ENCODE results near the gene CHMP4A. TPM values are rescaled to one million over a fixed set of nuclear protein-coding genes. Genes with fewer than 3 reads are reported as not detected.

CHMP4A gene
- 21.9 and 50.8 TPM in 2 replicates for total RNA-seq

DNA sequence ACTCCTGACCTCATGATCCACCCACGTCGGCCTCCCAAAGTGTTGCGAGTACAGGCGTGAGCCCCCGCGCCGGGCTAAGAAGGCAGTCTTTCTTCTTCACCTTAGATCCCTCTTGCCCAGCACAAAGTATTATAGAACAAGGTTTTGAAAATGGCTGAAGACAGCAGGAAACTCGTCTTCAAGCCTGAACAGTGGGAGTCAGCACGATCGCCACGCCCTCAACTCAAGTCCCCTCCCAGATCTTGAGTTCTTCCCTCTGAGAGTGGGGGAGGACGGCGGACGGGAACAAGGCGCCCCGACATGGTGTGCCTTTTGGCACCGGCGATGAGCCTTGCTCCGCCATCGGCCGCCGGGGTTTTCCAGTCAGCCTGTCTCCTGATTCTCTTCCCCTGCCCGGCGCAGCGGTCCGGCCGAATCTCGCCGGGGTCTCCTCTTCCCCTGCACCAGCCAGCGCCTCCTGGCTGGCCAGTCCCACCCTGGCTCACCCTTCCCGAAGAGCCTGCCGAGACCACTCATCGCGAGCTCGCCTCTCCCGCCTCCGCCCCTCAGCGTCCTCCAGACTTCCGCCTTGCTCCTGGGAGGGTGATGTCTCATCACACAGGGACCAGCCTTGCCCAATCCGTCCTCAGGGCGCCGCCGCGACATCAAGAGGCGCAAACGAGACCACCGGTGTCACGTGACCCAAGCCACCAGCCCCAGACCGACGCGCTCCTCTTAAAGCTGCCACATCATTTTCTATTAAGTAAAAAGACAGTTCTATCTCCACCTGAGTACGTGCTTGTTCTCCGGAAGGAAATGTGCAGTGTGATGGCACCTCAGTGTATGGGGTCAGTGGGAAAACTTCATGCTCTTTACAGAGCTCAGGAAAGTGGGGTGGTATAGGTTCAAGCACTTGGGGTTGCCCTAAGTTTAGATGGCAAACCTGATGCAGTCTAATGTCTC is at the start of gene CHMP4A:
TSS of gene CHMP4A (minus strand) at position 565 of the 942 bp plus-strand sequence. CDS start at position 516, 49 bp downstream.

DNA sequence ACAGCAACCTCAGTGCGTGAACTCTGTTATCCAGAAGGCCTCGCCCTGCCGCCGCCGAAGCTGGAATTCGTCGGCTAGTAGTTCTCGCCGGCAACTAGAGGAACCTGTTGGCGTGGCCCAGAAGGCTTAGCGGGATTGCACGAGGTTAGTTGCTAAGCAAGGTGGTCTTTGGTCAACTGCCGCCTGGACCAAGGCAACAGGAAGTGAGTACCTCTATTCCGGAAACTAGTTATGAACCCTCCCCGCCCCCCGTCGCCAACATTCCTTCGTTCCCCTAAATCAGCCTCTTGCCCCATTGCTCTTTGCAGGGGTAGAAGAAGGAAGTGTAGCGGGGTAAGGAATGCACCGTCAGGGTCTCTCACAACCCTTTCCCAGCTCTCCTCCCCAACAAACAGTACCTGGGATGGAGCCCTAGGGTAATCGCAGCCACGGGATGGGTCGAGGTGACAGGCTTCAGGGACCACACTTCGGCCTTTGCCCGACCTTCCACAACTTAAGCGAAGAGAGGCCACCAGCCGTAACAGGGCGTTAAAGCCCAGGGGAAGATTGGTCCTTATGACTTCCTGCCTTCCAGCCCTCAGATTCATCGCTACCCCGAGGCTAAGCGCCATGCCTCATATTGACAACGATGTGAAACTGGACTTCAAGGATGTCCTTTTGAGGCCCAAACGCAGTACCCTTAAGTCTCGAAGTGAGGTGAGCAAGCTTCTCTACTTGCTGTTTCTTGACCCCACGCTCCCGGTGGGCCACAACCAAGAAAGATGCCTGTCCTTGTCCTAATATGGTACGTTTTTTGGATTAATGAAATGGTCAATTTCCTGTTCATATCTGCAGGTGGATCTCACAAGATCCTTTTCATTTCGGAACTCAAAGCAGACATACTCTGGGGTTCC is 19.6 kb upstream of the CHMP4A start, which contains the start of gene GMPR2:
TSS of gene GMPR2 (plus strand) at position 285 of the 893 bp plus-strand sequence. CDS start at position 610, 325 bp downstream.

GRCh38 chr14:24232121-24232644 is 18.9 kb upstream of the CHMP4A start, which contains the start of gene NEDD8:
Gene NEDD8 (minus strand): TSS chr14:24232367. CDS start chr14:24232267, 100 bp downstream.

DNA sequence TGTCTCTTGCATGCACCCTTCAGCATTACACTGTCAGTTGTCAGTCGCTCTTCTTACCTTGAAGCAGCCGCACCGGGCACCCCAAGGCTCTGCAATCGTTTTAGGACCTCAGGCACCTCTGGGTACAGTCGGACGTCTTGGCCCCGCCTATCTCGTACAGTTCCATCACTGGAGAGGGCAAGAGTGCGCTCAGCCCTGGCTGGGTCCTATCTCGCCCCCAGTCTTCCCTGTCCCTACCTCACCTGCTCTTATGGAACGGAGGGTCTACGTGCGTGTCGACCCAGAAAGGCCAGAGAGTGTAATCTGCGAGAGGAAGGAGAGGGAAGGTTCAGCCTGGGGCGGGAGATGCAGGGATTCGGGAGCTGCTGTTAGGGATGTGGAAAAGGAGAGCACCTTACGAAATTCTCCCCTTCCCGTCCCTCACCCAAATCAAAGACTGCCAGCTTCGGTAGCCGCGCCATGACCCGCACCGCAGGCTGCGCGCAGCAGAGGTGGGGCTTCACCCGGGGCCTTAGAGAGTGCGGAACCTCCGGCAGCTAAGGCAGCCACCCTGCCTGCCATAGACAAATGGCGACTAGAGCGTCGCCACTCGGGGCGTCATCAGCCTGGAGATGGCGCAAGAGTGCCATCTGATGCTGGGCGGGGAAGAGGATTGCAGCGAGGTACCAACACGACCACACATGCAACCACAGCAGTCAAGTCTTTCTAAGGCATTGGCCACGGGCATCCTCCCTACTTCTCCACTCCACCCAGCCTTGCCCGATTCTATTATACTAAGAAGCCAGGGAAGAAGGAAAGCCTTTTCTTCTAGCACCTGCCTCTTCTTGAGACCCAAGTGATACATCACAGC is 2.4 kb upstream of the CHMP4A start, which contains the start of gene MDP1:
TSS of gene MDP1 (minus strand) at position 572 of the 850 bp plus-strand sequence. CDS start at position 461, 111 bp downstream.

GRCh38 chr14:24195186-24196070 is 17.9 kb downstream of the CHMP4A start, which contains the start of gene TM9SF1:
Gene TM9SF1 (minus strand): TSS chr14:24195441. CDS start chr14:24195019, 422 bp downstream.

GRCh38 chr14:24188251-24189058 is 24.8 kb downstream of the CHMP4A start, which contains the start of gene IPO4:
Gene IPO4 (minus strand): TSS chr14:24188816. CDS start chr14:24188787, 29 bp downstream.

DNA sequence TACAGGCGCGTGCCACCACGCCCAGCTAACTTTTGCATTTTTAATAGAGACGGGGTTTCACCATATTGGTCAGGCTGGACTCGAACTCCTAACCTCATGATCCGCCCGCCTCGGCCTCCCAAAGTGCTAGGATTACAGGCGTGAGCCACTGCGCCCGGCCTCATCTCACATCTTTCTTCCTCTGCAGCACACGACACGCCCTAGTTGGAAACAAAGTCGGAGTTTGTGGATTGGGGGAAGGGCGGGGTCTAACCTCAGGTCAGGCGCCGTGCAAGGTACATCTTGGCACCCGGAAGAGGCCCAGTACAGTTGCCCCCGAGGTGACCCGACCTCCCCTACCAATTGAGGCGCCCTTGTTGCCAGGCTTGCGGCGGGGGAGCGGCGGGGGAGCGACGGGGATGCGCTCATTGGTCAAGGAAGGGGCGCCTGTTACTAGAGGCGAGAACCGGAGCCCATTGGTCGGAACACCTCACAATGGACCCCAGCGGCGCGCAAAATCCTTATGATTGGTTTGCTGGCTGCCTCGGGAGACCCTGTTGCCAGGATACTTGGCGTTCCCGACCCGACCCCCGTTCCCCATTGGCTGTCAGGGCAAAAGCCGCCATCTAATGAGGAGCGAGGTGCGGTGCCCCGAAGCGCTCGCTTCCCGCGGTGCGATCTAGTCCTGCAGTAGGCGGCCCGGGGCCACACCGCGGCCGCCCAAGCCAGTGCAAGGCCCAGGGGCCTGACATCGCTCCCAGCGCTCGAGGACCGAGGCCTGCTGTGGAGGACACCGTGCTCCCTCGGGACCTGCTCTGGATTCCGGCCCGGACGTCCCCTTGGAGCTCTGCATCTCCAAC is 41.6 kb downstream of the CHMP4A start, which contains the start of gene REC8:
TSS of gene REC8 (plus strand) at position 659 of the 839 bp plus-strand sequence. CDS start 473 bp downstream, outside the sequence.

DNA sequence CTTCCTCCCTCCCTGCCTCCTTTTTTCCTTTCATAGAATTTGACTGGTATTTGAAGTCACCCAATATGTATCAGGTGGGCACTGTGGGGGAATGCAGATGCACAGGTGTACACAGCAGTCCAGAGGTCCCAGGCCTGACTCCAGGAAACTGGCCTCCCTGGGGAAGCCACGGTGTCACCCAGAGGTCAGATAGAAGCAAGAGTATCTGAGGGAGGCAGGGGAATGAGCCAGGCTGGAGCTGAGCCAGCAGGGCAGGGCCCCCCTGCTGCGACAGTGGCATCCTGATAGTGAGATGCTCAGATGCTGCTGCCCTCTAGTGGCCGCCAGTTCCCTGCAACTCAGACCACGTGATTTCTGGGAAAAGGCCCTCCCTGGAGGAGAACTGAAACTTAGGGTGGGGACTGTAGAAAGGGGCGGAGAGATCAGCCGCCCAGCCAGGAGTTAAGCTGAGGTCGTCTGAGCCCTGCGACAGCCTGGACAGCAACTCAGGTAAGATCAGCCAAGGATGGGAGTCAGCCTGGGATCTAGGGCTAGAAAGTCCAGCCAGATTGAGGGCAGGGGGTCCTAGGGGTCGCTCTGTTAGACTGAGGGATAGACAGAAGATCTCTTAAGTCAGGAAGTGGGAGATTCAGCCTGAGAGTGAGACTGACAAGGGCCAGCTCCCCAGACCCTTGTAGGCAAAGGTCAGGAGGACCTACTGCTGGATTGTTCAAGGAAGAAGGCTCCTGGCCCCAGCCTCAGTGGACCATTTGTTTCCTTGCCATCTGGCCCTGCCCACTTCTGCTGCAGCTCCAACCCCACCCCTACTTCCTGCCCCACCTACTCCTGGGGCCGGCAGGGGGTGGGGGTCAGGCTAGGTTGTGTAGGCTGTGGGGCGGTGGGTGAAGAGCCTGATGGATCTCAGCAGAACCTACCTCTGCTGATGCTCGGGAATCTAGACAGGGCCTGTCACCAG is 52.2 kb downstream of the CHMP4A start, which contains the start of gene IRF9:
TSS of gene IRF9 (plus strand) at position 416 of the 955 bp plus-strand sequence. CDS start 880 bp downstream, outside the sequence.

Small RNA genes lying within 50 kb of the gene (small RNA-seq; reads per million reads assigned to genes)
- gene AL136295.4 (ENCODE audit: low replicate concordance) (not detected), gene CHMP4A (ENCODE audit: low replicate concordance) (not detected), gene IPO4 (ENCODE audit: low replicate concordance) (not detected), gene IRF9 (ENCODE audit: low replicate concordance) (not detected), gene MDP1 (ENCODE audit: low replicate concordance) (0.13 reads per million)

Other genes starting within 250 kb of the CHMP4A start
- gene DHRS4L2, start 224.6 kb downstream of the CHMP4A start, total RNA-seq: 3.3 and 9.6 TPM in 2 replicates
- under 0.01 TPM in 1 of 2 replicates, not detected in the other for gene CARMIL3, start 161.5 kb downstream of the CHMP4A start, total RNA-seq
- under 0.01 TPM in 1 of 2 replicates, not detected in the other for gene CPNE6, start 141.9 kb downstream of the CHMP4A start, total RNA-seq
- gene PCK2, start 119.2 kb downstream of the CHMP4A start, total RNA-seq: 10.3 and 48.8 TPM in 2 replicates
- 42.9 and 54.3 TPM in 2 replicates for gene DCAF11, start 98.7 kb downstream of the CHMP4A start, total RNA-seq
- gene NRL, start 98.5 kb downstream of the CHMP4A start, total RNA-seq: 0.72 and 1.3 TPM in 2 replicates
- 0.44 TPM in 1 of 2 replicates, not detected in the other for gene FITM1, start 82.8 kb downstream of the CHMP4A start, total RNA-seq
- 51.5 and 134 TPM in 2 replicates for gene PSME1, start 77.3 kb downstream of the CHMP4A start, total RNA-seq
- 14.3 and 14.9 TPM in 2 replicates for gene EMC9, start 71.9 kb downstream of the CHMP4A start, total RNA-seq
- gene PSME2, start 66.9 kb downstream of the CHMP4A start, total RNA-seq: 71.8 and 89.9 TPM in 2 replicates
- gene RNF31, start 66.0 kb downstream of the CHMP4A start, total RNA-seq: 57.8 and 65.3 TPM in 2 replicates
- gene IRF9, start 52.2 kb downstream of the CHMP4A start, total RNA-seq: 58.9 and 78.3 TPM in 2 replicates
- 4.6 and 5.2 TPM in 2 replicates for gene REC8, start 41.4 kb downstream of the CHMP4A start, total RNA-seq
- 45.1 and 87.8 TPM in 2 replicates for gene IPO4, start 24.7 kb downstream of the CHMP4A start, total RNA-seq
- gene TM9SF1, start 18.0 kb downstream of the CHMP4A start, total RNA-seq: 89.9 and 103 TPM in 2 replicates
- 0.14 and 0.22 TPM in 2 replicates for gene TSSK4, start 7.8 kb downstream of the CHMP4A start, total RNA-seq
- gene MDP1, start 2.6 kb upstream of the CHMP4A start, total RNA-seq: 9.9 and 11.6 TPM in 2 replicates
- gene NEDD8, start 18.9 kb upstream of the CHMP4A start, total RNA-seq: 86.8 and 89.3 TPM in 2 replicates
- 78.6 and 87.8 TPM in 2 replicates for gene GMPR2, start 19.4 kb upstream of the CHMP4A start, total RNA-seq
- 46.6 and 73.7 TPM in 2 replicates for gene TINF2, start 29.1 kb upstream of the CHMP4A start, total RNA-seq
- gene TGM1, start 49.7 kb upstream of the CHMP4A start, total RNA-seq: 1.5 and 3.4 TPM in 2 replicates
- 37.9 and 45.2 TPM in 2 replicates for gene RABGGTA, start 58.1 kb upstream of the CHMP4A start, total RNA-seq
- gene DHRS1, start 86.3 kb upstream of the CHMP4A start, total RNA-seq: 12.7 and 23.0 TPM in 2 replicates
- 15.5 and 39.7 TPM in 2 replicates for gene NOP9, start 86.4 kb upstream of the CHMP4A start, total RNA-seq
- gene CIDEB, start 94.5 kb upstream of the CHMP4A start, total RNA-seq: 0.22 and 1.0 TPM in 2 replicates
- gene LTB4R2, start 96.7 kb upstream of the CHMP4A start, total RNA-seq: 5.6 and 7.7 TPM in 2 replicates
- 0.88 and 1.0 TPM in 2 replicates for gene LTB4R, start 98.0 kb upstream of the CHMP4A start, total RNA-seq
- gene ADCY4, start 121.6 kb upstream of the CHMP4A start, total RNA-seq: 0.66 and 3.1 TPM in 2 replicates
- not detected in 2 replicates for gene RIPK3, start 126.5 kb upstream of the CHMP4A start, total RNA-seq
- 35.7 and 57.7 TPM in 2 replicates for gene NFATC4, start 154.7 kb upstream of the CHMP4A start, total RNA-seq
- gene NYNRIN, start 185.5 kb upstream of the CHMP4A start, total RNA-seq: 1.6 and 4.2 TPM in 2 replicates
- 1.3 and 5.0 TPM in 2 replicates for gene CBLN3, start 216.2 kb upstream of the CHMP4A start, total RNA-seq
- gene KHNYN, start 216.5 kb upstream of the CHMP4A start, total RNA-seq: 68.7 and 71.7 TPM in 2 replicates
- gene SDR39U1, start 229.3 kb upstream of the CHMP4A start, total RNA-seq: 14.5 and 19.7 TPM in 2 replicates